ENCODE results near the gene TMTC4.

- TF ChIP-seq POLR2A (IDR thresholded peaks at IDR 0.05; ENCODE audit: low read depth, low read length) (no peak), POLR2AphosphoS5 (IDR thresholded peaks at IDR 0.05; ENCODE audit: low read depth, low read length) (no peak)
Observed at GRCh38 chr13:100613031-100613430, 61.6 kb downstream of the TMTC4 start.

Measured in GM12892 (cell line).